Measurements from ENCODE around the gene PDZD7. TPM values are rescaled to one million over a fixed set of nuclear protein-coding genes. Genes with fewer than 3 reads are reported as not detected.
A peak's percentile ranks its signal among the peaks of the same experiment; 100 is the strongest.

Gene PDZD7
- total RNA-seq, 1 donor from 2014 or later: 0.53 TPM

DNA sequence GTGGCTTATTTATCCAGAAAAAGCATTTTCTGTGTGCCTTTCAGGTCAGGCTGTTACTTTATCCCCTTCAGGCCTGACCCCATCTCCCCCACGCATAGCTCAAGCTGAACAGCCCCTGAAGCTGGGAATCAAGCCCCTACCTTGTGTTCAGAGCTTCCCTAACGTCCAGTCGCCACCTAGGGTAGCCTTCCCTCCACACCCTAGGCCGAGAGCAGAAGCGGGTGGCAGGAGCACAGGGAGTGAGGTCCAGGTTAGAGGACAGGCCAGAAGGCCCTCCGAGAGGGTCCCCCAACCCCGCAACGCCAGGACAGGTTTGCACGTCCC lies 62.1 kb downstream of the PDZD7 start:
- intact Hi-C loops (cut with DNase I): loop anchor here (1.0 kb wide), 1 partner anchor 44 kb away; no protein-coding TSS in a partner anchor
- TF ChIP-seq, protein P1, sequence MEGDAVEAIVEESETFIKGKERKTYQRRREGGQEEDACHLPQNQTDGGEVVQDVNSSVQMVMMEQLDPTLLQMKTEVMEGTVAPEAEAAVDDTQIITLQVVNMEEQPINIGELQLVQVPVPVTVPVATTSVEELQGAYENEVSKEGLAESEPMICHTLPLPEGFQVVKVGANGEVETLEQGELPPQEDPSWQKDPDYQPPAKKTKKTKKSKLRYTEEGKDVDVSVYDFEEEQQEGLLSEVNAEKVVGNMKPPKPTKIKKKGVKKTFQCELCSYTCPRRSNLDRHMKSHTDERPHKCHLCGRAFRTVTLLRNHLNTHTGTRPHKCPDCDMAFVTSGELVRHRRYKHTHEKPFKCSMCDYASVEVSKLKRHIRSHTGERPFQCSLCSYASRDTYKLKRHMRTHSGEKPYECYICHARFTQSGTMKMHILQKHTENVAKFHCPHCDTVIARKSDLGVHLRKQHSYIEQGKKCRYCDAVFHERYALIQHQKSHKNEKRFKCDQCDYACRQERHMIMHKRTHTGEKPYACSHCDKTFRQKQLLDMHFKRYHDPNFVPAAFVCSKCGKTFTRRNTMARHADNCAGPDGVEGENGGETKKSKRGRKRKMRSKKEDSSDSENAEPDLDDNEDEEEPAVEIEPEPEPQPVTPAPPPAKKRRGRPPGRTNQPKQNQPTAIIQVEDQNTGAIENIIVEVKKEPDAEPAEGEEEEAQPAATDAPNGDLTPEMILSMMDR (IDR thresholded peaks at IDR 0.05): no peak
- peak overlapping the region; percentile 62 to 74 for H3K4me3 ChIP-seq

DNA sequence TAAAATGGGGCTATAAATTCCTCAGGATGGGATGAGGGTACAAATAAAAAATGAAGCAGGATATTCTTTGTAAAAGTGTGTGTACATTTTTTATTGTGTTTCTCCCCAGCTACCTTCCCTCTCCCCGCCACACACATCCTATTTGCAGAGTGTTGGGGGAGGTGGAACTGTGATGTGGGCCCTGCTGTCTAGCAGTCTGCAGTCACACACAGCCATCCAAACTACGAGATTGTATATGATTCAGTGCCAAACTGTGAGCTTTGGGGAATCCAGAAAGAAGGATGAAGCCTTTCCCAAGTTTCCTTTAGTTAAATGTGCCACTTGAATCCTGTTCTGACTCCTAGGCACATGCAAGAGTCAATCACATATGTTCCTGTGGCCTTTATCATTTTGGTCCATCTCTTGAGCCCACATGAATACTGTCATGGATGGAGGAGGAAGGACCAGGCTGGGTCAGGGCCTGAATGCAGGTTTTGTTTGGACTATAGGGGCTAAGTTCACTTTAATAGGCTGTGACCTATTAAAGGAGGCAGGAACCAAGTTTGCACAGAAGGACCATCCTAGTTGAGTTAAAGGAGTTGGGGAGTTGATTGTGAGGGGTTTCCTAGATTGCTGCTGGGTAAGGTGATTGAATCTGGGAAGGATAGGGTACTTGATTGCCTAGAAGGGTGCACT lies 62.7 kb downstream of the PDZD7 start:
- intact Hi-C loops (cut with DNase I): no loop called here
- TF ChIP-seq, protein P1 (IDR thresholded peaks at IDR 0.05): no peak
- Histone ChIP-seq H3K27ac (no peak overlapping the region), H3K4me3 (no peak overlapping the region), H3K27me3 (no peaks in the 10 kb centered on the region), H3K4me1 (peaks cover 8 to 9% of the 10 kb centered on the region in 2 donors), H3K9me3 (no peaks in the 10 kb centered on the region), H3K36me3 (peaks cover 9 to 13% of the 10 kb centered on the region in 2 donors)
- DNase-seq (ENCODE audit: low spot score in 2 of 2): no peak

More for the DNA sequence above, 62.1 kb downstream of the PDZD7 start:
- Histone ChIP-seq H3K36me3 (peaks cover 7 to 10% of the 10 kb centered on the region in 2 donors), H3K4me1 (peaks cover 8 to 9% of the 10 kb centered on the region in 2 donors), H3K27ac (no peak overlapping the region), H3K27me3 (no peaks in the 10 kb centered on the region), H3K9me3 (no peaks in the 10 kb centered on the region)
- no peak for DNase-seq (ENCODE audit: low spot score in 2 of 2)

DNA sequence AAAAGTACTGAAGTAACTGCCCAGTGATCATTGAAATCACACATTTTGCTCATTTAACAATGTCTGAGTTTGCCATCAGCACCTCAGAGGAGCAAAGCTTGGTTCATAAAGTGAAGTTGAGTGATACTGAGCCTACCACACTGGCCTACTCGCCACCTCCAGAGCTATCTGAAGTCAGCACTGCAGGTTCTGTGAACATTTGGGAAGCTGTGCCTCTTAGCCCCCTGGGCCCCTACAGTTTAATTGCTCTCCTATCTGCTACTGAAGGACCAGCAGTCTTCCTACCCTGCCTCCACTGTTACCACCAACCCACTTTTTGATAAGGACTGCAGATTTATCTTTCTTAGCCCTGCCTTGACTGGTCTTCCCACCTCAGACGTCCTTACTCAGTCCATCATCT lies 63.6 kb downstream of the PDZD7 start:
- H3K9me3 ChIP-seq: no peaks in the 10 kb centered on the region
- TF ChIP-seq, protein P1 (IDR thresholded peaks at IDR 0.05): no peak
- intact Hi-C loops (cut with DNase I): no loop called here
- no peak overlapping the region for H3K4me3 ChIP-seq
- peaks cover 8 to 9% of the 10 kb centered on the region in 2 donors for H3K4me1 ChIP-seq
- H3K27ac ChIP-seq: no peak overlapping the region
- DNase-seq (ENCODE audit: low spot score in 2 of 2): no peak
- no peaks in the 10 kb centered on the region for H3K27me3 ChIP-seq
- peaks cover 17 to 20% of the 10 kb centered on the region in 2 donors for H3K36me3 ChIP-seq

DNA sequence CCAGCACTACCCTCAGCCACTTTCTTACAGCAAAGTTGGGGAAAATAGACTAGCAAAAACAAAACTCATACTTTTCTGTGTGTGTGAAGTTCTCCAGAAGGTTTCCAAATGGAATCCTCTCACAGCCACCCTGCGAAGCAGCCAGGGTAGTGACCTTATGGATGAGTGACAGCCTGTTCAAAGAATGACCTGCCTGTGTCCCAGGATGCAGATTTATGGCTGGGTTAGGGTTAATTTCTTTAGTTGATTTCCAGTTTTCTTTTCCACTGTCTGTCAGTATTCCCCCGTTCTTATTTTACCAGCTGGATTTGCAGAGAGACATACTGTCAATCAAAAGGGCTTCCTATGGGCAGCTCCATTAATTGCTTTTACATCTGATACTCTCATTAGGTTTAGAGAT lies 64.0 kb downstream of the PDZD7 start:
- TF ChIP-seq, protein P1 (IDR thresholded peaks at IDR 0.05): no peak
- H3K27ac ChIP-seq: no peak overlapping the region
- H3K4me3 ChIP-seq: no peak overlapping the region
- no peaks in the 10 kb centered on the region for H3K27me3 ChIP-seq
- peaks cover 8 to 9% of the 10 kb centered on the region in 2 donors for H3K4me1 ChIP-seq
- no peaks in the 10 kb centered on the region for H3K9me3 ChIP-seq
- no peak for DNase-seq (ENCODE audit: low spot score in 2 of 2)
- intact Hi-C loops (cut with DNase I): no loop called here
- peaks cover 22 to 25% of the 10 kb centered on the region in 2 donors for H3K36me3 ChIP-seq

DNA sequence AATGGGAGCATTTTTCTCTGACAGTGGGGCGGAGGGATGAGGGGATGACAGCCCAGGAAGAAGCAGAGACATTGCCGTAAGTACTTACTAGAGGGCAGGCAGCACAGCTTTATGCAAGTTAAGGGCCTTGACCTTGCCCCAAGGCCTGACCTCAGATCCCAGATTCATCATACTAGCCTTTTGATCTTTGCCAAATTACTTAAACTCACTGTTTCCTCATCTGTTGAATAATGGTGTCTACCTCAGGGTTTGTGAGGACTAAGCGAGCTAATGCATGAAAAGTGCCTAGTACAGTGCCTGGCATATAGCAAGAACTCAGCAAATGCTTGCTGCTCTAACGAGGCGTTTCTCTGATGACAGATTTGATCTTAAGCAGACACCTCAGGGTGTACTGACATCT lies 65.1 kb downstream of the PDZD7 start:
- Histone ChIP-seq H3K4me1 (peaks cover 8 to 9% of the 10 kb centered on the region in 2 donors), H3K36me3 (peaks cover 27% of the 10 kb centered on the region in 2 donors), H3K9me3 (no peaks in the 10 kb centered on the region), H3K27ac (no peak overlapping the region), H3K27me3 (no peaks in the 10 kb centered on the region), H3K4me3 (no peak overlapping the region)
- DNase-seq (ENCODE audit: low spot score in 2 of 2): no peak
- TF ChIP-seq, protein P1 (IDR thresholded peaks at IDR 0.05): no peak
- intact Hi-C loops (cut with DNase I): no loop called here

All from ascending aorta (tissue), 2 donors.